ENCODE results near the gene GTF3C6. TPM values are rescaled to one million over a fixed set of nuclear protein-coding genes. Genes with fewer than 3 reads are reported as not detected.
"Not testable (repeated sequence)": the region's sequence is repeated elsewhere in the genome, so short reads cannot be mapped to it uniquely, and the experiment has no call there.

GTF3C6 gene, protein sequence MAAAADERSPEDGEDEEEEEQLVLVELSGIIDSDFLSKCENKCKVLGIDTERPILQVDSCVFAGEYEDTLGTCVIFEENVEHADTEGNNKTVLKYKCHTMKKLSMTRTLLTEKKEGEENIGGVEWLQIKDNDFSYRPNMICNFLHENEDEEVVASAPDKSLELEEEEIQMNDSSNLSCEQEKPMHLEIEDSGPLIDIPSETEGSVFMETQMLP
- total RNA-seq: 23.4 TPM

DNA sequence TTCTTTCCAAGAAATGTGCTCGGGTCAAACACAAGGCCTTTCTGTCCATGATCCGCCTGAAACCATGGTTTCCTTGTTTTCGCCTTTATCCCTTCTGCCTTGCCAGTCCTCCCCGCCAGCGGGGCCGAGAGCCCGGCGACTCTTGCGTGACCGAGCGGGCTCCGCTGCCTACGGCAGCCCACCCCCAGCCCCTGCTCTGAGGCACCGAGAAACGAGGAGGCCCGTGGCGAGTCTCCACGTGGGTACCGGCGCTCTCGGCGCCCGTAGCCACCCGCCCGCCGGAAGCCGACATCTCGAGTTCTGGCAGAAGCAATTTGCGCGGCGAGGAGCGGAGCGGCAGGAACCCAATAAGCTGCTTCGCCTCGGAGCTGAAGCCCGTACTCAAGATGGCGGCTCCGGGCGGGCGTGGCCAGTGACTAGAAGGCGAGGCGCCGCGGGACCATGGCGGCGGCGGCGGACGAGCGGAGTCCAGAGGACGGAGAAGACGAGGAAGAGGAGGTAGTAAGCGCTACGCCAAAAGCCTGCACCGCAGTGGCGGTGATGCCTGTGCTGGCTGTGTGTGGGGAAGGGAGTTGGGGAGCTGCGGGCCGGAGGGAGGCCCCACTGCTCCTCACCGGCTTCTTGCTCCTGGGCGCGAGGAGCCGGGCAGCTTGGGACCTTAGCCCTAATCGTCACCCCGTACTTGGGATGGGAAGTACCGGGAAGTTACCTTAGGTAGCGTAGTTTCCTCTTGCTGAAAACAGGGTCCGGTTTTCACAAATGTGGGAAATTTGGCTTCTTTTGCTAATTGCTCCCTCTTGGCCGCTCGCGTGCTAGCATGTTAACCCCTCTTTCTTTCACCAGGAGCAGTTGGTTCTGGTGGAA lies at the start of gene GTF3C6:
Gene GTF3C6 (plus strand): TSS at position 378 of the 864 bp plus-strand sequence. CDS start 64 bp downstream, at position 442.
- peak; percentile 94 for DNase-seq (ENCODE audit: low spot score)
- ATAC-seq: peak; percentile 99

DNA sequence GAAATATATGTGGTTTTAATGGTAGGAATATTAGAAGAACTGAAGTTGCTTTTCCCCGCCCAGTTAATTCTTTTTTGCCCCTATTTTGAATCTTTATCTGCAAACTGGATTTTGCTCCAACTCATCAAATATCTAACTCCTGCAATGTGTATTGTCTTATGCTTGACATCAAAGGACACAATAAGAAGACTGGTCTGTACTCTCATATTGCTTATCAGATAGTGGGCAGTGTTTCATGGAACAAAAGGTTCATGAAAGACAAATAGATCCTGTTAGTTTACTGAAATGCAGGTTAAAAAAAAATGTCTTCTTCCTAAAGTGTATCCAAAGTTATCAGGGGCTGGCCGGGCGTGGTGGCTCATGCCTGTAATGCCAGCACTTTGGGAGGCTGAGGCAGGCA lies 27.7 kb upstream of the GTF3C6 start:
- DNase-seq (ENCODE audit: low spot score) (no peak), ATAC-seq (no peak)

DNA sequence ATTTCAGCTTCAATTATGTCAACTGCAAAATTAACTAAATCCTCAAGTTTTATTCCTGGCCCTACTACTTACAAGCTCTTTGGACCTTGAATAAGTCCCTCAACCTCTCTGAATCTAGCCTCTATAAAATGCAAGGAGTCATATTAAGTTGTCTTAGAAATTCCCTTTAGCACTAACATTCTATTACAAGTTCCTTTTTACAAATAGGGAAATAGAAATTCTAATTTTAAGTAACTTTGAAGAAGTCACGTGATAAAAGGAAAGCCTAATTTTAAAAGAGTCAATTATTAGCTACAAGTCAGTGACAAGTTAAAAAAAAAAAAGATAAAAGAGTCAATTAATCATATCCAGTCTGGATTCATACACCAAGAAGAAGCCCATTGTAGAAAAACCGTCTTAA lies 24.6 kb upstream of the GTF3C6 start:
- ATAC-seq (no peak), DNase-seq (ENCODE audit: low spot score) (no peak)

DNA sequence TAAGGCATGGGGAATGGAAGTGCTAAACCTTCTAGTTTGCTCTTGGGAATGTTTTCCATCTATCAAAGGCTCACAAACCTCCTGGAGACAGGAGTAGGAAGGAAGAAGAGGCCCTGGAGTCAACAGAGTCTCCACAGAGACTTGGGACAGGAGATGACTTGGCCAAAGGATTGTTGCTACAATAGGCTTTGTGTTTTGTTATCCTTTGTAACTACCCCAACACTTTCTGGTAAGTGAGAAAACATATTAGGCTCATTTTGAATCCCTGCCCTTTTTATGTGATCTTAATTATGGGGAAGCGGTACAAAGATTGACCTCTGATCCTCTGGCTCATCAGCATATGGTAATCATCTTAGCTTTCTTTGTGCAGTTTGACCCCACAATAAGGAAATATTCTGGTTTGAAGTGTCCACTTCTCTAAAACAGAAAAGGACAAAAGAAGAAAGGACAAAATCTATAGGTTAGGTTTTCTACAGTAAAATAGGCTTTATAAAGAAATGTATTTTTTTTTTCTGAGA lies 24.1 kb upstream of the GTF3C6 start:
- ATAC-seq (no peak), DNase-seq (ENCODE audit: low spot score) (no peak)

DNA sequence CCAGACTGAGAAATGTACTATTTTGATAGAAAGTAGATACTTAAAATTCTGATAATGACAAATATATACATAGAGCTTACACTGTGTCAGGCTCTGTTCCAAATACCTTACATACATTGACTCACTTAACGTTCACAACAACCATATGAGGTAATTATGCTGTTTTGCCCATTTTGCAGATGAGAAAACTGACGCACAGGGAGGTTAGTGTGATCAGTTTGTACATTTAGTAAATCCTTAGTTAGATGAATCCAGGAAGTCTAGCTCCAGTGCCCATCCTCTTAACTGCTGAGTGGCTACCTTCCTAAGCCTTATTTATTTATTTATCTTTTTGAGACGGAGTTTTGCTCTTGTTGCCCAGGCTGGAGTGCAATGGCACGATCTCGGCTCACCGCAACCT lies 23.3 kb upstream of the GTF3C6 start:
- ATAC-seq: no peak
- DNase-seq (ENCODE audit: low spot score): no peak

DNA sequence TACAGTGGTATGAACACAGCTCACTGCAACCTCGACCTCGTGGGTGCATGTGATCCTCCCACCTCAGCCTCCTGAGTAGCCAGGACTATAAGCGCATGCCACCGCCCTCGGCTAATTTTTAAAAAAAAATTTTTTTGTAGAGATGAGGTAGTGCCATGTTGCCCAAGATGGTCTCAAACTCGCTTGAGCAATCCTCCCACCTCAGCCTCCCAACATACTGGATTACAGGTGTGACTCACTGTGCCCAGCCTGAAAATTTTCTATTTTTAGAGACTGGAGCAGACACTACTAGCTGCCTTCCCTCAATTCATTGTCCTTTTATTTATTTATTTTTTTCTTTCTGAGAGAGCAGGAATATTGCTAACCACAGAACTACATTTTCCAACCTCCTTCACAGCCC lies 20.3 kb upstream of the GTF3C6 start:
- DNase-seq (ENCODE audit: low spot score) (no peak), ATAC-seq (no peak)

DNA sequence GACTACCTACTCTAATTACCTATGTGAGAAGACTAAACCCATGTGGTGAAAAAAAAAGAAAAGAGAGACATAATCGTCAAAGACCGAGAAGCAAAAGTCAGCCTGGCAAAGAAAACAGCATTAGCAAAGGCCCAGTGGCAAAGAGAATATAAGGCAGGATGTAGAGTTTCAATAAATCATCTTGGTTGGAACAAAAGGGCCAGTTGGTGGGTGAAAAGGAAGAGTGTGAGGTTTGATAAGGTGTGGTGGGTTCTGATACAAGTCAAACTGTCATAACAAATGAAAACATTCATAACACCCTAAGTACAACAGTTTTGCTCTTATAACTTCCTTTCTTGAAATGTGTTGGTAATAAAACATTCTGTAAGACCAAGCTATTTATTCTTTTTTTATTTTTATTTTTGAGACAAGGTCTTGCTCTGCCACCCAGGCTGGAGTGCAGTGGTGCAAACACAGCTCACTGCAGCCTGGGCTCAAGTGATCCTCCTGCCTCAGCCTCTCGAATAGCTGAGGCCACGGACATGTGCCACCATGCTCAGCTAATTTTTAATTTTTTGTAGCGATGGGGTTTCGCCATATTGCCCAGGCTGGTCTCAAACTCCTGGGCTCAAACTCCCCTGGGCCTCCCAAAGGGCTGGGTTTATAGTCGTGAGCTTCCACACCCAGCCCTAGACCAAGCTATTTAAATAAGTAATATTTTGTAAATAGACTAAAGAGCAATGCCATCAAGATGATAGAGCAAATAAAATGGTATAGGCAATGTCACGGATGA lies 18.9 kb upstream of the GTF3C6 start:
- no peak for DNase-seq (ENCODE audit: low spot score)

DNA sequence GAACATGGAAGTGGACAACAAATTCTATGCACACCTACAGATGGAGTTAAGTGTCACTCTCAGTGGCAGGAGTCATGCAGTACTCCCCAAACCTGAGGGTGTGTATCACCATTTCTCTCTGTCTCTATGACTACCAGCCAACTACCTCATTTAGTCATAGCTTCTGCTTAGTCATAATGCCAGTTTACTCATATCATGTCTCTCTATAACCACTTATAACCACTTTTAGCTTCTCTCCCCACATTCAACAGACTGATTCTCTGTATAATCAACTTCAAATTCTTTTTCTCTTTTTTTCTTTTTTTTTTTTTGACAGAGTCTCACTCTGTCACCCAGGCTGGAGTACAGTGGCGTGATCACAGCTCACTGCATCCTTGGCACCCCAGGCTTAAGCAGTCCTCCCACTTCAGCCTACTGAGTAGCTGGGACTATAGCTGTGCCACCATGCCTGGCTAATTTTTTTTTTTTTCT lies 13.8 kb upstream of the GTF3C6 start:
- no peak for ATAC-seq

More for the DNA sequence above, 18.9 kb upstream of the GTF3C6 start:
- ATAC-seq: no peak

DNA sequence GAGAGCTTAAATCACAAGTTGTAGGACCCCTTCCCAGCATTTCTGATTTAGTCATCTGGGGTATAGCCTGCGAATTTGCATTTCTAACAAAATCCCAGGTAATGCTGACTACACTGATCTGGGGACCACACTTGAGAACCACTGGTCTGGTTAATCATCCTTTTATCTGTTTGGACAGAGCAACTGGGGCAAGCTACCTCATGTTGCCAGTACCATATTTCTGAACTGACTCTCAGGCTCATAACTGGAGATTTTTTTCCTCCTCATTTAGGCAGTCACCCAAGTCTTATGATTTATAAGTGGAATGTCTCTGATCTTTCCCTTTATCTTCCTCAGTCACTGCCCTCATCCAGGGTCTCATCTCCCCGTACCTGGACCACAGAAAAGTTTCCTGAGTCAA lies 12.0 kb upstream of the GTF3C6 start:
- DNase-seq (ENCODE audit: low spot score): no peak
- no peak for ATAC-seq

More for the DNA sequence above, 13.8 kb upstream of the GTF3C6 start:
- DNase-seq (ENCODE audit: low spot score): no peak

DNA sequence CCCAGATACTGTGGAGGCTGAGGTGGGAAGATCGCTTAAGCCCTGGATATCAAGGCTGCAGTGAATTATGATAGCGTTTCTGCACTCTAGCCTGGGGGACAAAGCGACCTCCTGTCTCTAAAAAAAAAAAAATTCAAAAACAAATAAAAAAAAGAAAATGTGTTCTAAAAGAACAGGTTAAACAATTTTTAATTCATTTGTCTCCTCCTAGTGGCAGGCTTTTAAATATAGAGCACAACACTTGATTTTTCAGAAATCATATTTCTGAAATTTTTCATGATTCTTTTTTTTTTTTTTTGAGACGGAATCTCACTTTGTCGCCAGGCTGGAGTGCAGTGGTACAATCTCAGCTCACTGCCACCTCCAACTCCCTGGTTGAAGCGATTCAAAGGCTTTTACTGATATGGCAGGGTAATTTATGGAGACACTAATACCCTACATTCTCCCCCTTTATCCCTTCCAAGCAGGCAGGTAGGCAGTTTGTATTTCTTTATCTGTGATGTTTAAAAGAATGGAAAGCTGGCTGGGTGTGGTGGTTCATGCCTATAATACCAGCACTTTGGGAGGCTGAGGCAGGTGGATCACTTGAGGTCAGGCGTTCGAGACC lies 8.7 kb upstream of the GTF3C6 start:
- no peak for DNase-seq (ENCODE audit: low spot score)
- ATAC-seq: peak; percentile 41

DNA sequence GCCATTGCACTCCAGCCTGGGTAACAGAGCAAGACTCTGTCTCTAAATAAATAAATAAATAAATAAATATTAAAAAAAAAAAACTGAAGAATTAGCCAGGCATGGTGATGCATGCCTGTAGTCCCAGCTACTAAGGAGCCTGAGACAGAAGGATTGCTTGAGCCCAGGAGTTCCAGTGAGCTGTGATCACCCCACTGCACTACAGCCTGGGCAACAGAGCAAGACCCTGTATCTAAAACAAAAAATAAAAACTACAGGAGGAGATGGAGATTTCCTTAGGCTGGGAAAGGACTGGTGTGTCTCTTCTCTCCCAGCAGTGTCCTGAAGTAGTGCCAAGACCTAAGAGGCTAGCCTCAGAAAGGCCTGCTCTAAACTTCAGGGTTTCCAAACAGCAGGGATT lies 8.1 kb upstream of the GTF3C6 start:
- DNase-seq (ENCODE audit: low spot score): no peak
- peak; percentile 31 for ATAC-seq

DNA sequence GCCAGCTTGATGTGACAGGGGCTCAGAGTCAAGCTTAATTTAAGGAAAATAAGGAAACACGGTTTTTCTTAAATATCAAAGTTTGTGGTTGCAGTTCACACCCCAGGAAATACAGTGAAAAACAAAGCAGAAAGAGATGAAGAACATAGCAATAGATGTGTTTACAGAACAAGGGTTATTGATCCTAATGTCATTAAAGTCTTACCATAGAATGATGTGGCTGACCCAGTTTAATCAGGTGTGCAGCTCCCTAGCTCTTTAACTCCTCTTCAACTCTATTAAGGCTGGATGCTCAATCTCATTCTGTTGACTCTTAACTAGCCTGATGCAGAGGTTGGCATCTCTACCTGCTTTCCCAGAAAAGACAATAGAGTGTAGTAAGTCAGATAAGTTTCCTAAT lies 7.5 kb upstream of the GTF3C6 start:
- ATAC-seq: peak; percentile 71
- no peak for DNase-seq (ENCODE audit: low spot score)

DNA sequence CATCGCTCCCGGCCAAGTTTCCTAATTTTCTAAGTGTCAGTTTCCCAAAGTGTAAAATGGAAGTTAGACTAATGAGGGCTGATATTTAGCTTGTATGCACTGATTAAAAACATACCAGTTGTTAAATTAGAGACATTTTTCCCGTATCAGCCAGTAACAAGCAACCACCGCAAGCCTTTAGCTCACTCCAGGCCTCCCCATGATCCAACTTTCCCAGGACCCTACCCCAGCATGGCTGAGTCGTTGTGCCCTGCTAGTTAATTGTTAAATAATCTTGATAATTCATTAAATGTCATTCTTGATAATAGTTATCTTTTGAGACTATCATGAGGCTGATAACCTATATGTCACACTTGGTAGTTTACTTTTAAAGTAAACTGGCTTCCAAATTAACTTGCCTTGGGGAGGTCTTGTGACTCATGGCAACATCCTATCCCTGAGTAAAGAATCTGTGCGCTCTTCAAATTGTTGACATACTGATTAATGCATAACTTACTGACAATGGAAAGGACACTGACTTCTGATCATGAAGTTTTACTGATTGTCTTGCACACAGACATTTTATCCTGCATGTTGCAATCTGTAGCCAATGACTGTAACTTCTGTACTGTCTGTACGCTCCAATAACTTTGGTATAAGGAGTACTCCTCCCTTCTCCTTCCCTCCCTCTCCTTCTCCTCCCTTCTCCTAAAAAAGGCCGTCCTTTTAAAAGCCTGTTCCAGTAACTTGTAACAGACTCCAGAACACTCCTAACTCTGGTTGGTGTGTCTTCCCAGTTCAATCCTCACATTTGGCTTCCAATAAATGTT lies 6.3 kb upstream of the GTF3C6 start:
- ATAC-seq (peak; percentile 81), DNase-seq (ENCODE audit: low spot score) (no peak)

DNA sequence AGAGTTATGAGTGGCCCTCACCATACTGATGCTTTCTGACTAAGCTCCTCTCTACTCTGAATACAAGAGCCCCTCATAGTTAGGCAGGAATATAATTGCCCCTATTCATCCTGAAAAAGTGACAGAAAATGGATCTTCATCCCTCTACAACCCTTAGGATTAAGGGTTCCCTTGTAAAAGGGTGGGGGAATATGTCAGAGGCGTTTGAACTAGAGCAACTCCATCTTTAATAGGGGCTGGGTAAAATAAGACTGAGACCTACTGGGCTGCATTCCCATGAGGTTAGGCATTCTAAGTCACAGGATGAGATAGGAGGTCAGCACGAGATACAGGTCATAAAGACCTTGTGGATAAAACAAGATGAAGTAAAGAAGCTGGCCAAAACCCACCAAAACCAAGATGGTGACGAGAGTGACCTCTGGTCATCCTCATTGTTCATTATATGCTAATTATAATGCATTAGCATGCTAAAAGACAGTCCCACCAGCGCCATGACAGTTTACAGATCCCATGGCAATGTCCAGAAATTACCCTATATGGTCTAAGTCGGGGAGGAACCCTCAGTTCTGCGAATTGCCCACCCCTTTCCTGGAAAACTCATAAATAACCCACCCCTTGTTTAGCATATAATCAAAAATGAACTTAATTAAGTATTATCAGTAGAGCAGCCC lies 4.7 kb upstream of the GTF3C6 start:
- ATAC-seq (no peak), DNase-seq (ENCODE audit: low spot score) (no peak)

DNA sequence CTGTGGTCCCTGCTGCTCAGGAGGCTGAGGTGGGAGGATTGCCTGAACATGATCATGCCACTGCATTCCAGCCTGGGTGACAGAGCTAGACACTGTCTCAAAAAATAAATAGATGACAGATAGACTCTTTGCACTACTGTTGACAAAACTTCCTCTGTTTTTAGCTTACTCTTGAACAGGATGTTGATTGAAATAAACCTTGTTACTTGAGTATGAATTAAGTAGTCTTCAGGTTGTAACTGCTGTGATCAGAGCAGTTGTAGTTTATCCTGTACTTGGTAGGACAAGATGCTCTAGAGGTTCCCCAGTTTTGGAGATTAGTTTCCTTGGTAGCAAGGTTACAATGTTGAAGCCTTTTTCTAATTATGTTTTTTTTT lies 1.5 kb downstream of the GTF3C6 start:
- ATAC-seq: no peak
- DNase-seq (ENCODE audit: low spot score): no peak

DNA sequence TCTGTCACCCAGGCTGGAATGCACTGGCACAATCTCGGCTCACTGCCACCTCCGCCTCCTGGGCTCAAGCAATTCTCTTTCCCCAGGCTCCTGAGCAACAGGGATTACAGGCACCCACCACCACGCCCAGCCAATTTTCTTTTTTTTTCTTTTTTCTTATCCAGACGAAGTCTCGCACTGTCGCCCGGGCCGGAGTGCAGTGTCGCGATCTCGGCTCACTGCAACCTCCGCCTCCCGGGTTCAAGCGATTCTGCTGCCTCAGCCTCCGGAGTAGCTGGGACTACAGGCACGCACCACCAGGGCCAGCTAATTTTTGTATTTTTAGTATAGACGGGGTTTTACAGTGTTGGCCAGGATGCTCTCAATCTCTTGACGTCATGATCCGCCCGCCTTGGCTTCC lies 4.1 kb downstream of the GTF3C6 start:
- ATAC-seq; DNase-seq (ENCODE audit: low spot score): not testable (repeated sequence)

DNA sequence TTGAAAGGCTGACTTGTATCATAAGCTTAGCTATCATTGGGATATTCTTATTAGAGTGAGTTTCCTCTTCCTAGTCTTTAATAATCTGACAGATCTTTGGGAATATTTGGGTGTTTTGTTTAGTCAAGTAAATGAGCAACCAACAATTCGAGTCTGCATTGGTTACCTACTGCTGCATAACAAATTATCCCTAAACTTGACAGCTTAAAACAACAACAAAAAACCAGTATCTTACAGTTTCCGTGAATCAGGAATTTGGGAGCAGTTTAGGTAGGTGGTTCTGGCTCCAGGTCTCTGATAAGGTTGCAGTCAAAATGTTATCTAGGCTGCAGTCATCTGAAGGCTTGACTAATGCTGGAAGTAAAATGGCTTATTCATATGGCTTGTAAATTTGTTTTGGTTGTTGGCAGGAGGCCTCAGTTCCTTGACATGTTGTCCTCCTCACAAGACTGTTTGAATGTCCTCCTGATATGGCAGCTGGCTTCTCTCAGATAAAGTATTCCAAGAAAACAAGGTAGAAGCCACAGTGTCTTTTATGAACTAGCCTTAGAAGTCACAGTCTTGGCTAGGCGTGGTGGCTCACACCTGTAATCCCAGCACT lies 7.2 kb downstream of the GTF3C6 start:
- DNase-seq (ENCODE audit: low spot score): no peak
- ATAC-seq: no peak

DNA sequence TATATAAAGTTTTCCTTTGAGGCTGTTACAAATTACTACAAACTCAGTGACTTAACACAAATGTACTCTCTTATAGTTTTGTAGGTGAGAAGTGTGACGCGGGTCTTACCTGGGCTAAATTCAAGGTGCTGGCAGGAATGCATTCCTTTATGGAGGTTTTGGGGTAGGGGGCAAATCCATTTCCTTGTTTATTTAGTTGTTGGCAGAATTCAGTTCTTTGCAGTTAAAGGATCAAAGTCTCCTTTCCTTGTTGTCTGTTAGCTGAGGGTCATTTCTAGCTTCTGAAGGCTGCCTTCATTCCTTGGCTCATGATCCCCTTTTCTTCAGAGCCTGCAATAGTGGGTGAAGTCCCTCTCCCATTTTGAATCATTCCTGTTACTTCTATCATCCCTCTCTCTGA lies 10.2 kb downstream of the GTF3C6 start:
- not testable (repeated sequence) for ATAC-seq; DNase-seq (ENCODE audit: low spot score)

DNA sequence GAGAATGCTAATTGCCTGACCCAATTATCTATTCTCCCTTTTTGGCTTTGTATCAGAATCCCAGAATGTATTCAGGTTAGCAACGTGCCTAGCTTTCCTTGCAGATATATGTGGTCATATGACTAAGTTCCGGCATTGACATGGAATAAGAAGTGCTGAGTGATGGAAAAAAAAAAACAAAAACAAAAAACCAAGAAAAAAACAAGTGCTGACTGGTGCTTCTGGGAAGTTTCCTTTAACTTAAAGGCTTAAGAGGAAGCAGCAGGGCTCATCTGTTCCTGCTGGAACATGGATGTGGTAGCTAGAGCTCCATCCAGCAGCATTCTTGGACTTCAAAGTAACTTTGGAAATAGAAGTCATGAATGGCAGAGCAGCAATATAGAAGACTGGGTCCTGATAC lies 13.0 kb downstream of the GTF3C6 start:
- DNase-seq (ENCODE audit: low spot score): no peak
- peak; percentile 22 for ATAC-seq
